Fibroblast of skin of back (primary cell): ENCODE results near the gene EIF4E1B.

ENCODE experiments used
- DNase-seq: peaks from one replicate; pipeline ENCODE4 v3.0.0-alpha.2; 2013

Gene EIF4E1B

GRCh38 chr5:176606032-176606431 lies 24.4 kb upstream of the EIF4E1B start:
- DNase-seq, result no peak

DNA sequence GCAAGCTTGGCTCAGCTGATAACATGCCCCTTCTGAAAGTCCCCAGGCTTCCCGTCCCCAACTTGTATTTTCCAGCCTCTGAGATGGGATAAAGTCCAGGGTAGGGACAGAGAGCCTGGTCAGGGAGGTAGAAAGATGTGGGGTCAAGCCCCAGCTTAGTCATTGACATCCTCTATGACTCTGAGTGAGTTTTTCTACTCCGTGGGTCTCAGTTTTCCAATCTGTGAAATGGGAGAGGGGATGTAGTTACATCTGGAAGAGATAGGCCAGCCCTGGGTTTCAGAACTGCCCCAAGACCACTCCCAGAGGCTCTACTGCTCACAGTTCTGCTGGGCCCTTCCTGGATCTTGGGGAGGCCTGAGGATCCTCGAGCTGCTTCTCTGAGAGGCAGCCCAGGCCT lies 23.6 kb upstream of the EIF4E1B start:
- DNase-seq, result no peak

- DNase-seq, result no peak
Measured at GRCh38 chr5:176608142-176608705, 22.3 kb upstream of the EIF4E1B start.

DNA sequence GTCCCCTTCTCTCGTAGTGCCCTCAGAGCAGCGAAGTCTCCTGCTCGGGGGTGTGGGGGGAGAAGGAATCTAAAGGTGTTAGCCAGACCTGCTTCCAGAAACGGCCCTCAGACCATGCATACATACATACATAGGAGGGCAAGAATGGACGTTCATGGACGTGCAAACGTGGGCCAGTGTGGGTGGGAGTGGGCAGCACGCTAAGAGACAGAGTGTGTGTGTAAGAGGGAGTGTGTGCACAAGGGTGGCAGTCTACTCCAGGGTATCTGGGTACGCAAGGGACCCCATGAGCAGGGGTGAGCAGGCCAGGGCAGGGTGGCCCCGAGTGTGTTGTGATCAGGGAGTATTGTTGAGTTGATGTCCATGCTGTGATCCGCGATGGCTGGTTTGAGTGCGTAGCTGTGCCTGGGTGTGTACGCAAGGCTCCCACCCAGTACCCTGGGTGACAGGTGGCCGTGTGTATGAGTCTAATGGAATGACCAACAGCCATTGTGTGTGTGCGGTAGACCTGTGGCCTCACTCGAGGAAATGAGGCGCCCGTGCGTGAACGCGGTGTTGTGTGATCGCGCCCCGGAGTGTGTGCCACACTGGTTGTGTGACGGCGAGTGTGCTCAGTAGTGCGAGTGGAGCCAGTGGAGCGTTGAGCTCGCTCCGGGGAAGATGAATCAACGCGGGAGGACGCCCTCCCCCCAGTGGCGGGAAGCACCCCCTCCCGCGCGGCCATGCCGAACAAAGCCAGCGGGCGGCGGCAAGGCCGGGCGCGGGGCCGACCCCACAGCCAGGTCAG lies 21.3 kb upstream of the EIF4E1B start:
- DNase-seq, result no peak

- DNase-seq, result peak; percentile 63
Measured at GRCh38 chr5:176609724-176610434, 20.6 kb upstream of the EIF4E1B start, which contains the start of gene GPRIN1. Gene GPRIN1 (minus strand): TSS chr5:176610156. CDS start chr5:176599834, 10,322 bp downstream.

DNA sequence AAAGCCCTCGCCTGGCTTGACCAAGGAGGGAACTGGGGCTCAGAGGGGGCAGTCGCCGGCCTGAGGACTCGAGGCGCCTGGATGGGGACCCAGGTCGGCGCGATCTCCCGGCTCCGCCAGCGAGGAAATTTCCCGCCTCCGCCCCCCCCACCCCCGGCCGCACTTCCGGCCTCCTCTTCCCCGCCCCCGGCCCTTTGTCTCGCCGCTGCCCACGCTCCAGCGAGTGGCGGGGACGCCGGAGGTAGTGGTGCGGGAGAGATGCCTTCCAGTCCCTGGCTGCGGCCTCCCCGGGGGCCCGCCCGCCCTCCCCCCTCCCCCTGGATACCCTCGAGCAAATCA lies 20.1 kb upstream of the EIF4E1B start:
- DNase-seq, result no peak

DNA sequence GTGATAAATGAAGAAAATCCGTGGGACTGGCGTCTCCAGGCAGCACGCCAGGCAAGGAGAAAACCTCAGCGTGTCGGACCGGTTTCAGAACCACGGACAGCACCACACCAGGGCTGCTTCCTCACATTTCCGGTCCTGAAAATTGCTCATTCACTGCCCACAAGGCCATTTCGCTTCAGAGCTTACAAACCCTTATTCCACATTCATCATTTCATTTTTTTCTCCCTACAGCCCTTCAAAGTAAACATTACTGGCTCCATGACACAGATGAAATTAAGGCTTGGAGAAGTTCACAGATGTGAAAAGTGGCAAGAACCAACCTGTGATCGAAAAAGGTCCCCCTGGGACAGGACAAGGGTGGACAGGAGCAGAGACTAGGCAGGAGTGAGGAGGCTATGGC lies 19.0 kb upstream of the EIF4E1B start:
- peak; percentile 80 for DNase-seq

GRCh38 chr5:176612008-176612407 lies 18.5 kb upstream of the EIF4E1B start:
- DNase-seq, result no peak

DNA sequence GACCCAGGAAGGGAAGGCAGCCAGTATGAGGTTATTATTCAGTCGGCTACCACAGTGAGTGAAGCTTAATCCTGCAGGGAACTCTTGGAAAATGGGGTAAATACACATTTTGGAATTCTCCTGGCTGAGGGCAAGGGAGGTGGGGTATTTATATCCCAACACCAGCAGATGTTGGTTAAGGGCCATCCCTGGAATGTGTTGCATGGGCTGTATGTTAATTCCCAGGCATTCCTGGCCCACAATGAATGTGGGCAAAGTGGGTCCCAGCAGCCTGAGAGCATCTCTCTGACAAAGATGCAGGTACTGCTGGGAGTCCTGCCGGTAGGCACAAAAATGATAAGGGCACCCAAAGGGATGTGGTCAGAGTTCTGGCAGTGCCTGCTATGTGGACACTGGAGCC lies 17.6 kb upstream of the EIF4E1B start:
- DNase-seq, result no peak

DNA sequence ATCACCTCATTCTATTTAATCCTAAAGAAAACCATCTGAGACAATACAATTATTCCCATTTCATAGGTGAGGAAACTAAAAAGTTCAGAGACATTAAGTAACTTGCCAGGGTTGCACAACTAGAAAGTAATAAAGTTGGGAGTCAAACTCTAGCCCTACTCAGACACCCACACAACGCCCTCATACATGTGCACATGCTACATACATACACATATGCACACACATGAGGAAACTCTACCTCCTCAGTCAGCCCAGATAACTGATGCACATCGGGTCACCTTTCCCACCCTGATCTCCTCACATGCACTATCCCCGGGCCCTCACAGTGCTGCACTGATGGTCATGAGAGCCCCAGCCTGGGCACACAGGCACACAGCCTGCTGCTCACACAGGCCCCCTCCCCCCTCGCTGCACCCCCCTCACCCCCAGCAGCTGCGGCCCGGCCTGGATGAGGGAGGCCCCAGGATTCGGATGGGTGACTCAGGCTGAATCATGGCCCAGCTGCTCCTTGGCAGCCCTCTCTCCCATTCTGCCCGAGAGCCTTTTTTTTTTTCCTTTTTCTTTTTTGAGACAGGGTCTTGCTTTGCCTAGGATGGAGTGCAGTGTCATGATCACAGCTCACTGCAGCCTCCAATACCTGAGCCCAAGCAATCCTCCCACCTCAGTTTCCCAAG lies 15.5 kb upstream of the EIF4E1B start:
- peak; percentile 73 for DNase-seq

DNA sequence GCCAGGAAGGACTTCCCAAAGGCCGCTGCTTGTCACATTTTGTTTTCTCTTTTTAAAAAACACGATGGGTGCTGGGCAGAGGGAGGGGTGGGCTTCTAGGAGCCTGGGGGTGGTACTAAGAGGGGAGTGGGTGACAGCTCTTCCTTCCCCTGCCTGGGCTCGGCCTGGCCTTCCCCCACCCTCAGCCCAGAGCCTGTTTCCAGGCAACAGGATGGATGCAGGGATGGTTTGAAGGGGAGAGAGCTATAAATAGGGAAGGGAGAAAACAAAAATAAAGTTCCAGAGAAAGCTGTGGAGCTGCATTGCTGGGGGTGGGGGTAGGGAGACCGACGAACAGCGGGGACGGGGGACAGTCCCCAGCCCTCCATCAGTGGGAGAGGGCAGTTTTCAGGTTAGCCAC lies 14.0 kb upstream of the EIF4E1B start:
- no peak for DNase-seq

DNA sequence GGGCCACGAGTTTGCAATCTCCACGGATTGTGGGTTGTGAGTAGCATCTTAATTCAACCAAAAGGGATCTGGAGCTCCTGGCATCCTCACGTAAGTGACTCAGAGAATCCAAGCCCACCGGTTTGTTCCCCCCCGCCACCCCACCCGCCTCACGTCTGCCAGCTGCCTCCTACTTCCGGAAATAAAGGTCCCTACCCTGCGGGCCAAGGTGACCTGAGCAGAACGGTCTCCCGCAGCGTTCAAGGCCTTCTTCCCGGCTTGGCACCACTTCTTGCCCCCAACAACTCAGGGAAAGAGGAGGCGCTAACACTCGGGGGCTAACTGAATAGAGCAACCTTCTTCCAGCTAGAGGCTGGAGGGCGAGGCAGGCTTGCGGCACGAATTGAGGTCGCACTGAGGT lies 11.7 kb upstream of the EIF4E1B start:
- no peak for DNase-seq

GRCh38 chr5:176619203-176619568 lies 11.3 kb upstream of the EIF4E1B start:
- DNase-seq, result peak; percentile 80

- no peak for DNase-seq
Measured at GRCh38 chr5:176619569-176620332, 10.7 kb upstream of the EIF4E1B start.

- DNase-seq, result no peak
Measured at GRCh38 chr5:176620333-176620981, 10.0 kb upstream of the EIF4E1B start.

GRCh38 chr5:176621661-176622079 lies 8.8 kb upstream of the EIF4E1B start:
- DNase-seq, result peak; percentile 29

- no peak for DNase-seq
Measured at GRCh38 chr5:176624142-176624541, 6.3 kb upstream of the EIF4E1B start.

- DNase-seq, result no peak
Measured at GRCh38 chr5:176624938-176625337, 5.5 kb upstream of the EIF4E1B start.

DNA sequence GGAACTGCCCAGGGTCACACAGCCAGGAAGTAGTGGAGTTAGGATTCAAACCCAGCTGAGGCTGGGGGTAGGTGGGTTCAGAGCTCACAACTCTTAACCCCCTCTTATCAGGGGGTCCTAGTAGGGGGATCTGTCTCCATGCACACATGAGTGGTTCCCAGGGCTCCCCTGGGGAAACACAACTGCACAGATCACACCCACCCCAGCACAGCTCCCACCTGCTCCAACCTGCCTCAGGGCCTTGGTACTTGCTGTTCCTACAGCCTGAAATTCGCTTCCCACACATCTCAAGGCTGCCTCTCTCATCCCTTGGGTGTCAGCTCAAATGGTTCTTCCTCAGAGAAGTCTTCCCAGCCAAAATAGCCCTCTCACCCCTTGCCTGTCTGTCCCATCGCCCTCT lies 5.0 kb upstream of the EIF4E1B start:
- no peak for DNase-seq

- no peak for DNase-seq
Measured at GRCh38 chr5:176625966-176626875, 4.3 kb upstream of the EIF4E1B start.

DNA sequence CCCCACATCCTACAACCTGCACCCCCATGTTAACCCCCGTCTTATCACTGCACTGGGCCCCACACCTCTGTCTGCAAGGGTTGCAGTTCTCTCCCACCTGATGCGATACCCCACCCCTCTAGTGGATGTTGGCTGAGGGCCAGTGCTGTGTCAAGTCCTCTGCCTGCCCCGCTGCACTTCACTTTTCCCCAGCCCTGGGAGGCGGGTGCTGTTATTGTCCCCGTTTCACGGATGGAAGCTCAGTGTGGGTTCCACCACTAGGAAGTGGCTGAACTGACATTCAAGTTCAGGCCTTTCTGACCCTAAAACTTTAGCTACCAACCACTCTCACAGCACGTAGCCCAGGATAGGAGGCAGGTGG lies 3.6 kb upstream of the EIF4E1B start:
- no peak for DNase-seq
